HG03139 (cell line): ENCODE data around the gene FDXR.

Source experiments
- ATAC-seq: cut with Tn5 transposase; IDR thresholded peaks from one replicate; pipeline ENCODE4 v1.9.1; 2021; ENCODE audit not compliant: unreplicated experiment

The FDXR gene

DNA sequence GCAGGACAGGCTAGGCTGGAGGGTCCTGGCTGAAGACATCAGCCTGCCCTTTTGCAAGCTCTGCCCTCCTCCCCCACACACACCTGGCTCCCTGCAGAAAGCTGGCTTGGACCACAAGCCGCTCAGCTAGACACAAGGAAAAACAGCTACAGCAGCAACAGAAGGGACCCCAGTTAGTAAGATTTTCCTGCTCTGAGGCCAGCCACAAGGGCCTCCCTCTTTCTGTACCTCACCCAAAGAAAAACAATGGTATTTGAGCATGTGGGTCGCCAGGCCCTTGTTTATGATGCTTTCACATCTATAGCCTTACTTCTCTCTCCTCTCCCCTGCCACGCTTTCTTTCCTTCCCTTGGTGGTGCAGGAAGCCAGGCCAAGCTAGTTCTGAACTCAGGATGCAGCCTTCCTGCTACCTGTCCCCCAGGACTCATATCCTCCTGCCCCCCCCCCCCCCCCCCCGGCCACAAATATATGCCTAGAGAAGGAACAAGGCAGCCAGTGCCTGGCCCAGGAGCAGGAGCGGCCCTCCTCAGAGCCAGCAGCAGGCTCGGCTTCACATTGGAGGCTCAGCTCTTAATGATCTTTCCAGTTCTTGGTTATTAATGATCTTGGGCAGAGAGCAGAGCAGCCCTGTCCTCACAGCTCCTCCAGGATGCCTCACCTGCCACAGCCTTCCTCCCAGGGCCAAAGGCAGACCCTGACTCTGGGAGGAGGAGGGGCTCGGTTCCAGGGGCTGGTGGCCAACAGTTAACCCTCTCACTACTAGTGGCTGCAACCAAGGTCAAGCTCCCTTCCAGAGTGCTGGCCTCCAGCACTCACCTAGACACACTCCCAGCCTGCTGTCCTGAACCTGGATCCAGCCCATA lies 32.6 kb downstream of the FDXR start:
- no peak for ATAC-seq

GRCh38 chr17:74838274-74838673 lies 34.5 kb downstream of the FDXR start:
- ATAC-seq = no peak

- no peak for ATAC-seq
Measured at GRCh38 chr17:74836691-74837467, 35.9 kb downstream of the FDXR start.

DNA sequence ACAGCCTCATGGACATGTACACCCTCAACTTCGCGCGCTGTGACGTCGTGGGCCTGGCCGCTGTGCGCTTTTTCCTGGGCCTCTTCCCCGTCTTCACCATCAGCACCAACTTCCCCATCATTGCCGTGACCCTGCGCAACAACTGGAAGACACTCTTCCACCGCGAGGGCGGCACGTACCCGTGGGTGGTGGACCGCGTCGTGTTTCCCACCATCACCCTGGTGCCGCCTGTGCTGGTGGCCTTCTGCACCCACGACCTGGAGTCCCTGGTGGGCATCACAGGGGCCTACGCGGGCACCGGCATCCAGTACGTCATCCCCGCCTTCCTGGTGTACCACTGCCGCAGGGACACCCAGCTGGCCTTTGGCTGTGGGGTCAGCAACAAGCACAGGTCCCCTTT lies 36.6 kb downstream of the FDXR start:
- no peak for ATAC-seq

GRCh38 chr17:74833501-74834377 lies 39.1 kb downstream of the FDXR start:
- no peak for ATAC-seq

DNA sequence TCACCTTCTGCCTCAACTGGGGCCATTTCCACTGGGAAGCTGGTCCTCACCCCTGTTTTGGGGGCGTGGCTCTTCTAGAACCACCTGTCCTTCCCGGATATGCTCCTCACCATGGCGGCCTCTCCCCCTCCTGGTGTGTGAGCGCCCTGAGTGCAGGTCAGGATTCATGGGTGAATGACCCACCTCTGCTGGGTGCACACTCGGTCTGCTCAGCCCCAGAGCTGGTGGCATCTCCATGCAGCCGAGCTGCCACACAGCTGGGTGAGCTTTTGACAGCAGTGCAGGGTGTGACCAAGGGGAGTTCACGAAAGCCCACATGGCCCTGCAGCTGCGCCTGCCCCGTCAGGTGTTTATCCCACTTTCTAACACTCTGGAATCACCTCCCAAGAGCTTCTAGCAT lies 40.4 kb downstream of the FDXR start:
- no peak for ATAC-seq

- ATAC-seq = no peak
Measured at GRCh38 chr17:74831444-74832146, 41.2 kb downstream of the FDXR start.

- no peak for ATAC-seq
Measured at GRCh38 chr17:74830861-74831260, 41.9 kb downstream of the FDXR start.

GRCh38 chr17:74827800-74828199 lies 45.0 kb downstream of the FDXR start:
- ATAC-seq = no peak

DNA sequence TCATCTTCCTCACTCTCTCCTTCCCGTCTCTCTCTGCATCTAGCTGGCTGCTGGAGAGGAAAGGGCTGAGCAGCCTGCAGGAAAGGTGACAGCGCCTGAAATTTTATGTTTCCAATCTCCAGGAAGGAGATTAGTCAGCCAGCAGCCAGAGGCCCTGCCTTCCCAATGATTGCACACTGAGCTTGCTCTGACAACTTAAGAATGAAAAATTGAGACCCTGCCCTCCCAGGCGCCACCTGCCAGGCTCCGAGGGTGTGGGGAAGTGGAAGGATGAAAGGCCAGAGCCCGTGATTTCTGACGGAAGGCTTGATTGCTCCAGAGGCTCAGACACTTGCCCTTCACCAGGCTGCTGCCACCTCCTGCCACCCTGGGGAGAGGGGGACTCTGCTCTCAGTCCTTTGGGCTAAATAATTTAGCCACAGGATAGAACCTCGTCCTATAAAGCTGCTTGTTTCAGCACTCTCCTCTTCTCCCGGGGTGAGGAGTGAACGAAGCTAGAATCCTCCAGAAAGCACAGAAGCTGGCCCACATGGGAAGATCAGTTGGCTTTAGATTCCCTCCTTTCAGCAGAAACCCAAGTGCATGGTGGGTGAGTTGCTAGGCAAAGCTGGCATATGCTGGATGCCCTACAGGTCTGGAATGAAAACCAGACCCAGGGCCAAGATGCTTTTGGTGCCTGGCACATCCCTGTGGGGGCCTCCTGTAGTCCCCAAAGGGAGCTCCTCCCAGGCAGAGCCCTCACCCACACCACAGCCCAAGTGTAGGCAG lies 46.7 kb downstream of the FDXR start:
- ATAC-seq = no peak

DNA sequence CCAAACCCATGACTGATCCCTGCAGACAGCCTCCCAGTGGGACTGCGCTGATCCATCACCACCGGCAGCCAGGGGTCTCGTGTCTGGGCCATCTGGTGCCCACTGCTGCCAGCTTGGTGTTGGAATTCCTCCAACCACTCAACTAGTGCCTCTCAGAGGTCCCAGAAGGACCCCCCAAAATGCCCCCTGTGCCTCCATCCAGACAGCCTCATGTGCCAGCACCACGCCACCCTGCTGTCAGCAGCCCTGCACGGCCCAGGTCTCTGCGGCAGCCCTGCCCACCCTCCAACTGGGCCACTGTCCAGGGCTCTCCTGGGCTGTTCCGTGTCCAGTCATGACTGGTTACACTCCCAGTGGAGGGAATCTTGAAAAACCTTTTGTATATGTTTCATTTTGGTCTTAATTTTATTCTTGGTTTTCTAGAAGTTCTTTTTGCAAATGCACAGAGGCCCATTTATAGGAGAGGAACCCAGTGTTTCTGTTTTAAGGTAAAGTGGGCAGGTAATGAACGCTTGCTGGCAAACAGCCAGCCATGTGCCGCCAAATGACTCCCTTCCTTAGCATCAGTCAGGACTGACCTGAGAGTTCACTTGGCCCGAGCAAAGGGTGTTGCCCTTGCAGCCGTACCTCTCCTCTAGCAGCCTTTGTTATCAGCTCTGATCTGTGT lies 47.7 kb downstream of the FDXR start:
- no peak for ATAC-seq

DNA sequence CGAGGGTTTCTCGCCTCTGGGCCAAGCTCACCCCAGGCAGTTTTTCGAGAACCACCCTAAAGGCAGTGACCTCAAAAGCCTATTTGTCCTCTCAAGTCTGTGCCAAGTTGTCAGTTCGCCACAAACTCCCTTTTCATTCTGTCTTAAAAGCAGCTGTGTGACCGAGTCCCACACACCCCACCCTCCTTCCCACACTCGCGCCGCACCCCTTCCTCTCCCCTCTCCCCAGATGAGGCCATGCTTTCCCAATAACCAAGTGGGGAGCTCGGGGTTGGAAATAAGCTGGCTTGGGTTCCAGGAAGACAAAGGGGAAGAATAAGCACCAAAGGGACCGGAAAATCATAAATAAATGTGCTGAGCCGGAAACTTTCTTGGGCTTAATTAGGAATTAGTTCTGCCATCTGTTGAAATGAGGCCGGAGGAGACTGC lies 49.8 kb downstream of the FDXR start:
- ATAC-seq = no peak

DNA sequence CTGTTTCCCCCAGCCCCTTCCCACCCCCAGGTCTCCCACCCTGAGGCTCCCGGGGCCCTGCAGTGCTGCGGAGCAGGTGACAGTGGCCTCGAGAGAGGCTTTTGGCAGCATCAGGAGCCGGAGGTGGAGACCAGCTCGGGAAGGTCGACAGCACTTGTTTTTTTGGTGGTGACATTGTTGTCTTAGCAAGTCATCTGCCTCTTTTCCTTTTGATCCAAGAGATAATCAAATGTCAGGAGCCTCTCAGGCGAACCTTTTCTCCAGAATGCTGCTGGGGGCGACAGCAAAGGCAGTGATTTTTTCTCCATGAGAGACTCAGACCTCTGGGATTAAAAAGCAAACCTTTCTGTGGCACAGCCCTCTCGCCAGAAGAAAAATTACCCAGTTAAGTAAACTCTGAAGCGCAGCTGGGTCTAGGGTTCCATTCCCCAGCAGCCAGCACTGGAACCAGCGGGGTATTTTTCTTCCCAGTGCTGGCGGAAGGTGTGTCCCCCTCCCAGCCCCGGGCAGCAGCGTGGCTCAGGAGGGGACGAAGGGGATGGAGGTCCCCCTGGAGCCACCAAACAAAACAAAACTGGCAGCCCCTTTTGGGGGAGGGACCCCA lies 50.4 kb downstream of the FDXR start:
- ATAC-seq = no peak

DNA sequence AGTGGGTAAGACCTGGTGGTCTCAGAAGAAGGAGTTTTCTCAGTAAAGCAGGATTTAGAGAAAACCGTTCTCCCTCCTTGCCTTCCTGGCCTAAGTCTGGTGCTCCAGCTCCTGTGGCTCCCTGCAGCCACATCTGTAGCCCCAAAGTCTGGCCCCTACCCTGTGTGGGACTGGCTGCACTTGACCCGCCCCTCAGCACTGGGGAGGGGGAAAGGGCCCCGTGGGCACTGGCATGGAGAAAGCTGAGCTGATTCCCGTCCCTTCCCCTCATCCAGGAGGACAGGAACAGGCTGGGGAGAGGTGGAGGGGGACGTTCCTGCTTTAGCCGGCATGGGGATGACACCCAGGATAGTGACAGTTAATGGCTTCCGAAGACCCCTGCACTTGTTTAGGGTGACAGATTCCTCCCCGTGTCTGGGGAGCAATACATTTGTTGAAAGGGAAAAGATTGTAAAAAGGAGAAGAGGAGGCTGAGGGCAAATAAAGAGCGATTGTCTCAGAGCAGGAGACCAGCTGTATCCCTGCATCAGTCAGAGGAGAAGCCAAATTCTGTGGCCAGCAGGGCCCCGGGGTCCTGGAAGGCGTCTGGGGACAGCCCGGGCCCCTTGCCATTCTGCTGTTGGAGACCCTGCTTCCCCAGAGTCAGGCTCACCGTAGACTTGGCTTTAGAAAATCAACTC lies 51.0 kb downstream of the FDXR start:
- ATAC-seq = no peak

- ATAC-seq = no peak
Measured at GRCh38 chr17:74819801-74820436, 52.9 kb downstream of the FDXR start.

DNA sequence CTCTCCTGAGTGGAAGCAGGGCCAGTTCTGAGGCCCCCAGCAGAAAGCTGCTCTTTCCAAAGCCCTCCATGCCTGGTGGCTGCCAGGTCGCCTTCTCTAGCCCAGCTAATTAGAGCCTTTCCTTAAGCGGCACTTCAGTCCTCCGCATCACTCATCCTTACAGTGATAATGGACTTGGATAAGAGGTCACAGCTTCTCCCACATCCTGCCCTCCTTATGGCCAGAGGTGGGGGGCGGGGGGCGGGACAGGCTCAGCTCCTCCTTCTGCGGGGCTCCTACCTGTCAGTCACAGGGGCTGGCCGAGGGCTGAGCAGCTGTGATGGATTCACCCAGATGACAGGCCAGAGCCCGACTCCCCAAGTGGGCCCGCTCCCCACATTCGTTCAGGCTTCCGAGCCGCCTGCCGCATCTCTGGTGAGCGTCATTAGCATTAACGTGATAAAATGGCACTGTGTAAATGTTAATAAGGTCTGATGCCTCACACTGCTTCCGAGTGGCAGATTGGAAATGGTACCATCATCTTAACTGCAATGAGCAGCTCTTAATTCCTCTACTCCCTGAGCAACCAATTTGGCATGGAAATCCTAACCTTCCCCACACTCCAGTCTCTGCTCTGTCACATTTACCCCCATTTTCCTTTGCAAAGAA lies 54.4 kb downstream of the FDXR start:
- ATAC-seq = no peak

GRCh38 chr17:74816905-74817620 lies 55.7 kb downstream of the FDXR start:
- no peak for ATAC-seq
